Stimulated activated naive B cell treated with anti-CD40 and anti-IgM and Interleukin-4, amounts not matched to agents 10 μg/mL and 1 μg/mL and 100 μg/mL, for 72 hours (primary cell): ENCODE measurements around the gene OPRL1.
A peak's percentile ranks its signal among the peaks of the same experiment; 100 is the strongest.

Experiments
- ATAC-seq, 2 donors: fragments of 150-1000 bp; cut with Tn5 transposase; replicated peaks; 2 replicates each; pipeline ENCODE4 v1.10.0; 2021; ENCODE audit warnings: moderate library complexity in 1 of 2
- DNase-seq: peaks from one replicate; pipeline ENCODE4 v3.0.0; 2021
- H3K27ac Mint-ChIP-seq: one replicate; pipeline ENCODE4 v1.8.0; 2022; ENCODE audit warnings: mild to moderate bottlenecking, mixed read lengths
- H3K27me3 Mint-ChIP-seq, 2 donors: one replicate each; pipeline ENCODE4 v1.8.0; 2022; ENCODE audit warnings: mixed read lengths in 2 of 2
- H3K36me3 Mint-ChIP-seq, 2 donors: one replicate each; pipeline ENCODE4 v1.8.0; 2022; ENCODE audit warnings: mixed read lengths in 2 of 2, mild to moderate bottlenecking in 1 of 2
- H3K4me1 Mint-ChIP-seq, 2 donors: one replicate each; pipeline ENCODE4 v1.8.0; 2022; ENCODE audit warnings: mixed read lengths in 2 of 2, mild to moderate bottlenecking in 1 of 2
- H3K4me3 Mint-ChIP-seq, 2 donors: one replicate each; pipeline ENCODE4 v1.8.0; 2022; ENCODE audit warnings: mild to moderate bottlenecking in 2 of 2, mixed read lengths in 2 of 2, moderate library complexity in 1 of 2
- H3K9me3 Mint-ChIP-seq, 2 donors: one replicate each; pipeline ENCODE4 v1.8.0; 2022; ENCODE audit warnings: mixed read lengths in 2 of 2, mild to moderate bottlenecking in 1 of 2

Gene OPRL1

GRCh38 chr20:64100566-64100888 is 20.6 kb downstream of the OPRL1 start:
- DNase-seq (no peak), ATAC-seq (peak in 1 of 2 donors; percentile 12)
- Mint-ChIP-seq H3K4me3 (no peak overlapping the region), H3K4me1 (peaks cover 20 to 31% of the 10 kb centered on the region in 2 donors), H3K9me3 (peaks cover 2 to 5% of the 10 kb centered on the region in 2 donors), H3K36me3 (peaks cover 7% of the 10 kb centered on the region in 2 donors), H3K27ac (peak overlapping the region; percentile 48), H3K27me3 (peaks cover 17 to 32% of the 10 kb centered on the region in 2 donors)

DNA sequence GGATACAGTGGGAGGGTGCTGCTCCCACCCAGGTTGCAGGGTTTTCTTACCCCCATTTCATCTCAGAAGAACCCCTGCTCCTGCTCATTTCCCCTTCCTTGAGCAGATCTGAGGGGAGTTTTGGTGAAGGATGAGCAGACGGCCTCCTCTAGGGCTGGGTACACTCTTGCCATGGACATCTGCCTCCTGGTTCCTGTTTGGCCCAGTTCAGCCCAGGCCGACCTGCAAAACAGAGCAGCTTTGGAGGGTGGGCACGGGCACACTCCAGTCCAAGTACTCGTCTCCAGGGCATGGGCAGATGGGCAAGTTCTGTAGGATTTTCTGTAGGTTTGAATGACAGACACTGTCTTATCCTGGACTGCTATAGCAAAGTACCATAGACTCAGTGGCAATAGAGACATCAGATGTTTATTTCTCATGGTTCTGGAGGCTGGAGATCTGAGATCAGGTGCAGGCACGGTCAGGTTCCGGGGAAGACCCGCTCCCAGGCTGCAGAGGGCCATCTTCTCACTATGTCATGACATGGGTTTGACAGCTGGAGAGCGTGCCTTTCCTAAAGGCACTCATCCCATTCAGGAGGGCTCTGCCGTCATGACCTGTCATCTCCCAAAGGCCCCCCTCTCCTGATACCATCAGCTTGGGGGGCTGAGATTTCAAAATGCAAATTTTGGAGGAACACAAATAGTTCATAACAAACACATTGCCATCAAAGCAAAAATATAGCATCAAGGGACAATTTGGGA is 21.2 kb downstream of the OPRL1 start:
- ATAC-seq (no peak), DNase-seq (no peak)
- peak overlapping the region; percentile 70 for H3K27ac Mint-ChIP-seq
- peaks cover 18 to 31% of the 10 kb centered on the region in 2 donors for H3K4me1 Mint-ChIP-seq
- H3K4me3 Mint-ChIP-seq, result peak overlapping the region; percentile 56 to 67
- peaks cover 17 to 32% of the 10 kb centered on the region in 2 donors for H3K27me3 Mint-ChIP-seq
- peaks cover 2 to 5% of the 10 kb centered on the region in 2 donors for H3K9me3 Mint-ChIP-seq
- H3K36me3 Mint-ChIP-seq, result peaks cover 7% of the 10 kb centered on the region in 2 donors

DNA sequence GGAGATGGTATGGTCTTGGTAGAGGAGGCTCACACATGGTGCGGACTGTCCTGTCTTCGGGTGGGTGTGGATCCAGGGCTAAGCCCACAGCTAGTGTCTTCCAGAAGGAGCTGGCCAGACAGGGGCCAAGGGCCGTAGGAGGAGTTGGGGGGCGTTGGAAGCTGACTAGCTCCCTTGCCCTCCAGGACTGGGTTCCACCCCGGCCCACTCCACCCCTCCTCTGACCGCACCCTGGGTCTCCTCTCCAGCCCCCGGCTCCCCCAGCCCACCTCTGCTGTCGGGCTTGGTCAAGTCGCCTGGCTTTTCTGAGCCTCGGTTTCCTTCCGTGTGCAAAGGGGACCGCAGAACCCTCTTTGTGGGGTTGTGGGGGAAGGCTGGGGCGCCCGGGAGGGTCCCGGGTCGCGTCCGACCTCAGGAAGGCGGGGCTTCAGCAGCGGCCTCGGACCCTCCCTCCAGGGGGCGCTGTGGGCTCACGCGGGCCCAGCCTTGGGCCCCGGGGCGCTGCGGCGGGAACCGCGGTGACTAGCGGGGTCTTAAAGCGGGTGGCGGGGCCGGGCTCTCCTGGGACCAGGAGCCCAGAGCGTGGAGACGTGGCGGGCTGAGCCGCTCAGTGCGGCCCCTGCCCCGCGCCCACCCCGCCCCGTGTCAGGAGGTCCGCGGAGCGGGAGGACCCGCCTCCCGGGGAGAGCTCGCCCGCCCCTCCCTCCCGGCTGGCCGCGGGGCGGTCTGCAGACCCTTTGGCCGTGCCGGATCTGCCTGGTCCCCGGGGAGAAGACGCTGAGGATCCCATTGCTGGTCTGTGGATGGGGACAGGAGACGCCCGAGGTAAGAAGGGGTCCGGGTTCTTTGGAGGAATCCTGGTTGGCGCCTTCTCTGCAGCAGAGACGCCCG is 22.1 kb downstream of the OPRL1 start:
- Mint-ChIP-seq H3K9me3 (peaks cover 0 to under 1% of the 10 kb centered on the region in 2 donors), H3K27ac (peak overlapping the region; percentile 70), H3K36me3 (peaks cover 1% of the 10 kb centered on the region in 2 donors), H3K27me3 (peaks cover 17 to 32% of the 10 kb centered on the region in 2 donors), H3K4me1 (peaks cover 16 to 37% of the 10 kb centered on the region in 2 donors), H3K4me3 (peak overlapping the region; percentile 78 to 79)
- DNase-seq, result no peak
- ATAC-seq, result peak; percentile 59 to 72

DNA sequence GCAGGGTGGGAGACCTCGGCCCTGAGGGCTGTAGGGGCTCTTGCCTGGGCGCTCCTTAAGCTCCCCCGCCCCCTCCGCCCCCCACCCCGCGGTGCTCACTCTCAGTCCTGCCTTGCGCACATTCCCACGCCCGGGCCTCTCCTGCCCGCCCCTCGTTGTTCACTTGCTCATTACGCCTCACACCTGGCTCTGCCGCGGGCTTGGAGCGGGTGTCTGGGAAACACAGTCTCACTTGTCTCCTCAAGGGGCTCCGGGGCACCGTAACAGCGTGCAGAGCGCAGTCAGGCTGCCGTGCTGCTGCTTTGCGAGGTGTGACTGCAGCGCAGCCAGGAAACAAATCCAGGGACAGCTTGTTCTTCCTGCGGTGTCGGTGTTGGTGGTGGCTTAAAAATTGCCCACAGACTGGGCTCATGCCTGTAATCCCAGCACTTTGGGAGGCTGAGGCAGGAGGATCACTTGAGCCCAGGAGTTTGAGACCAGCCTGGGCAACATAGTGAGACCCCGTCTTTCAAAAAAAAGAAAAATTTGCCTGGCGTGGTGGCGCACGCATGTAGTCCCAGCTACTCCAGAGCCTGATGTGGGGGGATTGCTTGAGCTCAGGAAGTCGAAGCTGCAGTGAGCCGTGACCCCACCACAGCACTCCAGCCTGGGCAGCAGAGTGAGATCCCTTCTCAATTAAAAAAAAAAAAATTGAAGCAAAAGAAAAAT is 22.9 kb downstream of the OPRL1 start:
- H3K4me1 Mint-ChIP-seq, result peaks cover 22 to 45% of the 10 kb centered on the region in 2 donors
- DNase-seq (no peak), ATAC-seq (no peak)
- H3K27ac Mint-ChIP-seq, result peak overlapping the region; percentile 82
- no peaks in the 10 kb centered on the region for H3K36me3 Mint-ChIP-seq
- H3K27me3 Mint-ChIP-seq, result peaks cover 17 to 32% of the 10 kb centered on the region in 2 donors
- H3K4me3 Mint-ChIP-seq, result peak overlapping the region; percentile 78 to 79
- no peaks in the 10 kb centered on the region for H3K9me3 Mint-ChIP-seq

DNA sequence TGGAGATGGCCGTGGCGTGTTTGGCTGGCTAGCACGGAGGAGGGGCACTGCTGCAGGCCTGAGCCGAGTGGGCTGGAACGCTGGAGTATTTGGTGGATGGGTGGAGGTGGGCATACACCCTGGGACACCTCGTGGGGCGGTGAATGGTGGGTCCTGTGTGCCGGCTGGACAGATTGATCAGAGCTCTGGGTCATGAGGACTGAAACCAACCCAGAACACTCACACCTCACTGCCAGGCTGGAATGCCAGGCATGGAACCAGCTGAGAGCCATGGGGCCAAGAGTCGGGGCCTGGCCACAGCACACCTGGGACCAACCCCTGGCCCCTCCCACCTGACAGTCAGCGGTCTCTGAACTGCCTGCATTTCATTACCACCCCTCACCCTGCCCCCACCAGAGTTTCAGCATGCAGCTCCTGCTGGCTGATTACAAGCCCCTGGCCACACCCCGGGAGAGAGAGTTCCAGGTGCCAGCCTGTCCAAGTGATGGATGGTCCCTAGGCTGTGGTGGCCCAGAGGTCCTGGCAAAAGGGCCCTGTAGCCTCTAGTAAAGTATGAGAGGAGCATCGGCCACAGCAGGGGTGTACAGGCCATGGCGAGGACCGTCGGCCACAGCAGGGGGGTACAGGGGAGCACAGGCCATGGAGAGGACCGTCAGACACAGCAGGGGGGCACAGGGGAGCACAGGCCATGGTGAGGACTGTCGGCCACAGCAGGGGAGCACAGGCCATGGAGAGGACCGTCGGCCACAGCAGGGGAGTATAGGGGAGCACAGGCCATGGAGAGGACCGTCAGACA is 24.2 kb downstream of the OPRL1 start:
- Mint-ChIP-seq H3K27me3 (peaks cover 17 to 32% of the 10 kb centered on the region in 2 donors), H3K4me1 (peaks cover 35 to 57% of the 10 kb centered on the region in 2 donors), H3K9me3 (no peaks in the 10 kb centered on the region), H3K4me3 (no peak overlapping the region), H3K36me3 (no peaks in the 10 kb centered on the region), H3K27ac (no peak overlapping the region)
- peak; percentile 0 for DNase-seq
- ATAC-seq, result no peak

- Mint-ChIP-seq H3K9me3 (no peaks in the 10 kb centered on the region), H3K4me3 (no peak overlapping the region), H3K4me1 (peaks cover 35 to 62% of the 10 kb centered on the region in 2 donors), H3K27me3 (peaks cover 17 to 32% of the 10 kb centered on the region in 2 donors), H3K27ac (no peak overlapping the region), H3K36me3 (no peaks in the 10 kb centered on the region)
- ATAC-seq (no peak), DNase-seq (no peak)
These were observed 25.0 kb downstream of the OPRL1 start for GRCh38 chr20:64104667-64105451.

GRCh38 chr20:64105846-64106434 is 26.1 kb downstream of the OPRL1 start:
- DNase-seq (no peak), ATAC-seq (no peak)
- Mint-ChIP-seq H3K4me3 (no peak overlapping the region), H3K27ac (peak overlapping the region; percentile 17), H3K9me3 (no peaks in the 10 kb centered on the region), H3K4me1 (peaks cover 40 to 59% of the 10 kb centered on the region in 2 donors), H3K27me3 (peaks cover 17 to 30% of the 10 kb centered on the region in 2 donors), H3K36me3 (no peaks in the 10 kb centered on the region)

GRCh38 chr20:64106435-64106961 is 26.6 kb downstream of the OPRL1 start:
- no peak for ATAC-seq
- Mint-ChIP-seq H3K27me3 (peaks cover 12 to 24% of the 10 kb centered on the region in 2 donors), H3K4me1 (peaks cover 34 to 53% of the 10 kb centered on the region in 2 donors), H3K4me3 (no peak overlapping the region), H3K27ac (no peak overlapping the region), H3K36me3 (no peaks in the 10 kb centered on the region), H3K9me3 (no peaks in the 10 kb centered on the region)
- no peak for DNase-seq

DNA sequence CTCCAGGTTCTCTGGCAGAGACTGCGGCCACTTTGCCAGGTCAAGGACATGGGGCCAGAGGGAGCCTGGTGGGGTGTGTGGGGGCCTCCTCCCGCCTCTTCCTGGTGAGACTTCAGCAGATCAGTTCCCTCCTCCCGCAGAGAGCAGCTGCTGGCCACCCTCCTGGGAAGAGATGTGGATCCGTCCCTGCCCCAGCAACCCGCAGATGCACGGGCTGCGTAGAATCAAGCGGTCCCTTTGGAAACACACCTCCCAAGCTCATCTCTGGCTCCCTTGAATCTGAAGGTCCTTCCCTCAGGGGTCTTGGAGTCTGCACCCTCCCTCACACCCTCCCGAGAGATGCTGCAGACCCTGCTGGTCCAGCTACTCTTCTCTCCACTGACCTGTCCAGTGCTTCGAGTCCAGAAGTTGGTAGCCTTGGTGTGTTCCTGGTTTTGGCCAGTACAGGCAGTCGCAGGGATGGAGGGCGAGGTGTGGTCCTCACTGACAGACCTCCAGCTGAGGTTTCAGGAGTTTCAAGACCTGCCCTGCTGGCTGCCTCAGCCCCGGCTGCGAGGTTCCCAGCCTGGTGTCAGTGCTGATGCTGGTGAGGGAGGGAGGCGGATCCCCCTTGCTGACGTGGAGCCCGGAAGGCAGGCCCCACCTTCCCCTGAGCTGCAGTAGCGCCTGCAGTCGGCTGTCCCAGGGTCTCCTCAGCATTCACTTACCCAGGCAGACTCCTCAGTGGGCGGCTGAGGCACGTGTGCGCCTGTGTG is 27.3 kb downstream of the OPRL1 start, which contains the start of gene NPBWR2:
TSS of gene NPBWR2 (minus strand) at position 585 of the 755 bp plus-strand sequence. CDS start 734 bp downstream, outside the sequence.
- ATAC-seq (peak; percentile 60 to 62), DNase-seq (no peak)

GRCh38 chr20:64107736-64108457 is 28.0 kb downstream of the OPRL1 start:
- ATAC-seq (peak; percentile 80), DNase-seq (peak; percentile 13)

More for the DNA sequence above, 27.3 kb downstream of the OPRL1 start, which contains the start of gene NPBWR2:
- peak within 1 kb of the TSS; percentile 58 to 66 for H3K4me3 Mint-ChIP-seq
- peak within 1 kb of the TSS; percentile 95 for H3K27ac Mint-ChIP-seq
- no peaks in the 10 kb centered on the region for H3K36me3 Mint-ChIP-seq
- H3K4me1 Mint-ChIP-seq, result peaks cover 39 to 53% of the 10 kb centered on the region in 2 donors
- H3K27me3 Mint-ChIP-seq, result peaks cover 10 to 20% of the 10 kb centered on the region in 2 donors
- H3K9me3 Mint-ChIP-seq, result no peaks in the 10 kb centered on the region

More at GRCh38 chr20:64107736-64108457, 28.0 kb downstream of the OPRL1 start:
- H3K36me3 Mint-ChIP-seq, result no peaks in the 10 kb centered on the region
- H3K27me3 Mint-ChIP-seq, result peaks cover 6 to 13% of the 10 kb centered on the region in 2 donors
- H3K9me3 Mint-ChIP-seq, result no peaks in the 10 kb centered on the region
- H3K4me3 Mint-ChIP-seq, result peak overlapping the region; percentile 58 to 66
- peaks cover 44 to 55% of the 10 kb centered on the region in 2 donors for H3K4me1 Mint-ChIP-seq
- peak overlapping the region; percentile 95 for H3K27ac Mint-ChIP-seq
